ENCODE data around the gene ISCA2.
"Not testable (repeated sequence)": the region's sequence is repeated elsewhere in the genome, so short reads cannot be mapped to it uniquely, and the experiment has no call there.

The ISCA2 gene

DNA sequence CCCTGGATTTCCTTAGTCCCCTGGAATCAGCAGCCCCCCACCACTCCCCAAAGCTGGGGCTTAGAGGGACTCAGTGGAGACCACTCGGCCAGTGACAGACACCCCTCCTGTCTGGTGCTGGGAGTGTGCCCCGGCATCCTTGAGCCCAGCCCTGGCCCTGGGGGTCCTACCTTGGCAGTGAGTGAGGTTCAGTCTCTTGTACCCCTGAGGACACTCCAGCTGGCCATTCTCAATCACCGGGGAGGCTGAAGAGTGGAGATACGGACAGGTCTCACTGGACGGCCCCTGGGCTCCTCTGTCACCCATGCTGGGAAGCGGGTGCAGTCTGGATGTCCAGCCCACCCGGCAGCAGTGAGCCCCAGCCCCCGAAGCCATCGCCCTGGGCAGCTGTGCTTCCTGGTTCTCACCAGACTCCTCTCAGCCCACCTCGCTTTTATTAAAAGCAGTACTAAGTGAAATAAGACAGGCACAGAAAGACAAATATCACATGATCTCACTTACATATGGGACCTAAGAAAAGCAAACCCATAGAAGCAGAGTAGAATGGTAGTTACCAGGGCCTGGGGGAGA is 42.3 kb downstream of the ISCA2 start:
- no peak overlapping the region for H3K4me3 ChIP-seq (ENCODE audit: insufficient read depth, low read length, poor library complexity, severe bottlenecking)
- H3F3A ChIP-seq (ENCODE audit: insufficient read depth): no peaks in the 10 kb centered on the region
- no peaks in the 10 kb centered on the region for H3K9me2 ChIP-seq (replicated peaks; ENCODE audit: insufficient read depth, low read length)
- H4K20me1 ChIP-seq (ENCODE audit: low read depth, low read length): no peaks in the 10 kb centered on the region
- TF ChIP-seq, protein P1, sequence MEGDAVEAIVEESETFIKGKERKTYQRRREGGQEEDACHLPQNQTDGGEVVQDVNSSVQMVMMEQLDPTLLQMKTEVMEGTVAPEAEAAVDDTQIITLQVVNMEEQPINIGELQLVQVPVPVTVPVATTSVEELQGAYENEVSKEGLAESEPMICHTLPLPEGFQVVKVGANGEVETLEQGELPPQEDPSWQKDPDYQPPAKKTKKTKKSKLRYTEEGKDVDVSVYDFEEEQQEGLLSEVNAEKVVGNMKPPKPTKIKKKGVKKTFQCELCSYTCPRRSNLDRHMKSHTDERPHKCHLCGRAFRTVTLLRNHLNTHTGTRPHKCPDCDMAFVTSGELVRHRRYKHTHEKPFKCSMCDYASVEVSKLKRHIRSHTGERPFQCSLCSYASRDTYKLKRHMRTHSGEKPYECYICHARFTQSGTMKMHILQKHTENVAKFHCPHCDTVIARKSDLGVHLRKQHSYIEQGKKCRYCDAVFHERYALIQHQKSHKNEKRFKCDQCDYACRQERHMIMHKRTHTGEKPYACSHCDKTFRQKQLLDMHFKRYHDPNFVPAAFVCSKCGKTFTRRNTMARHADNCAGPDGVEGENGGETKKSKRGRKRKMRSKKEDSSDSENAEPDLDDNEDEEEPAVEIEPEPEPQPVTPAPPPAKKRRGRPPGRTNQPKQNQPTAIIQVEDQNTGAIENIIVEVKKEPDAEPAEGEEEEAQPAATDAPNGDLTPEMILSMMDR (IDR thresholded peaks at IDR 0.05; ENCODE audit: insufficient read depth, low read length, poor library complexity, severe bottlenecking): no peak
- TF ChIP-seq EZH2phosphoT487 (conservative IDR thresholded peaks at IDR 0.05; ENCODE audit: low read length): no peak
- H3K9me3 ChIP-seq (ENCODE audit: insufficient read depth, low read length): no peaks in the 10 kb centered on the region
- H3K27ac ChIP-seq (ENCODE audit: low read depth, low read length): no peak overlapping the region
- no peak overlapping the region for H2AFZ ChIP-seq (ENCODE audit: low read depth, low read length, severe bottlenecking)
- H3K36me3 ChIP-seq (ENCODE audit: low read length): no peaks in the 10 kb centered on the region
- no peak overlapping the region for H3K9ac ChIP-seq (ENCODE audit: low read length)
- H3K4me2 ChIP-seq (ENCODE audit: low read depth, low read length, poor library complexity, severe bottlenecking): no peak overlapping the region
- H3K79me2 ChIP-seq (ENCODE audit: insufficient read depth, low read length): no peaks in the 10 kb centered on the region
- H3K27me3 ChIP-seq (ENCODE audit: low read length): no peaks in the 10 kb centered on the region

DNA sequence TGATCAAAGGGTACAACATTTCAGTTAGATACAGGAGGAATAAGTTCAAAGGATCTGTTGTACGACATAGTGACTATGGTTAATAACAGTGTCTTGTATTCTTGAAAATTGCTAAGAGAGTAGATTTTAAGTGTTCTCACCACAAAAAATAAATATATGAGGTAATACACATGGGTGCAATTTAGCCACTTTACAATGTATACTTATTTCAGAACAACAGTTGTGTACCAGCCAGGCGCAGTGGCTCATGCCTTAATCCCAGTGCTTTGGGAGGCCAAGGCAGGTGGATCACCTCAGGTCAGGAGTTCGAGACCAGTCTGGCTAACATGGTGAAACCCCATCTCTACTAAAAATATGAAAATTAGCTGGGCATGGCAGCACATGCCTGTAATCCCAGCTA is 42.8 kb downstream of the ISCA2 start:
- H3K9me2 ChIP-seq (replicated peaks; ENCODE audit: insufficient read depth, low read length); H3K36me3 ChIP-seq (ENCODE audit: low read length); H3F3A ChIP-seq (ENCODE audit: insufficient read depth); H3K9ac ChIP-seq (ENCODE audit: low read length); H4K20me1 ChIP-seq (ENCODE audit: low read depth, low read length); H3K79me2 ChIP-seq (ENCODE audit: insufficient read depth, low read length); H3K9me3 ChIP-seq (ENCODE audit: insufficient read depth, low read length); H3K4me2 ChIP-seq (ENCODE audit: low read depth, low read length, poor library complexity, severe bottlenecking); H3K4me3 ChIP-seq (ENCODE audit: insufficient read depth, low read length, poor library complexity, severe bottlenecking); H2AFZ ChIP-seq (ENCODE audit: low read depth, low read length, severe bottlenecking); H3K27ac ChIP-seq (ENCODE audit: low read depth, low read length); H3K27me3 ChIP-seq (ENCODE audit: low read length): not testable (repeated sequence)

DNA sequence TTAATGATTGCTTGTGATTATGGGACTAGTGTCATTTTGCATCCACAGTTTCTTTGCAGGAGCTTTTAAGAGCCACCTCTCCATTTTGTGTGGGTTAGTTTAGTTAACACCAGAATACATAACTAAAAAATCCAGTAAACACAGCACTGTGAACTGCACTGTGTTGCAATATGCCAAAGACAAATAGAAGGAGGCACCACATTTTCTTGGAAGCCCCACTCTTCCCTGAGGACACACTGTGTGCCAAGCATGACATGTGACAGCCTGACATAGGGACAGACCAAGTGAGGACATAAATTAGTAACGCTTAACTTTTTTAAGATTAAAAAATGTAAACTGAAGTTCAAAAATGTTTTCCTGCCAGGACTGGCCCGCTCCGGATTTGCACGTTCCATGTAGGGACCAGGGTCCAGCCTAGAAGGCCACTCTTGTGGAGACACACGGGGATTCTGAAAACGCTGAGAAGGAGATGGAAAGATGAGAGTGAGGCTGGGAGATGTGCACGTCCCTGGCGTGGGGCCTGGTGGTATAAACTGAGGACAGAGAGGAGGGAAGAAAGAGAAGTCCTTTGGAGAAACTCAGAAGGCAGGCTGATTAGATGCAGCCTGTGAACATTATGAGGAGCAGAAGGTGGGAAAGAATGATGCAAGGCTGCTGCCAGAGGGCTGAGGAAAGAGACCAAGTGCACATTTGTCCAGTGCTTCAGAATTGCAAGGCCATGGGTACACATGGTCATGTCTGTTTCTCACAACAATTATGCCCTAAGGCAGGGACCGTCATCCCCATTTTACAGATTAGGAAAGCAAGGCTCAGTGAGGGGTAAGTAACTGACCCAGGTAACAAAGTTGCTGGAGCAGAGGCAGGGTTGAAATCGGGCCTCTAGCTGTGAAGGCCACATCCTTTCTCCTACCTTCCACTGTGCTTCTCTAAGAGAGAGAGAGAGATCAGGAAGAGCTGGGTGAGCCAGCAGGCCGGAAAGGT is 45.1 kb downstream of the ISCA2 start:
- H3K9me3 ChIP-seq (ENCODE audit: insufficient read depth, low read length): no peaks in the 10 kb centered on the region
- no peaks in the 10 kb centered on the region for H3K27me3 ChIP-seq (ENCODE audit: low read length)
- H3K9ac ChIP-seq (ENCODE audit: low read length): no peak overlapping the region
- H4K20me1 ChIP-seq (ENCODE audit: low read depth, low read length): no peaks in the 10 kb centered on the region
- TF ChIP-seq EZH2phosphoT487 (conservative IDR thresholded peaks at IDR 0.05; ENCODE audit: low read length): no peak
- TF ChIP-seq, protein P1 (IDR thresholded peaks at IDR 0.05; ENCODE audit: insufficient read depth, low read length, poor library complexity, severe bottlenecking): no peak
- no peak overlapping the region for H2AFZ ChIP-seq (ENCODE audit: low read depth, low read length, severe bottlenecking)
- H3F3A ChIP-seq (ENCODE audit: insufficient read depth): no peaks in the 10 kb centered on the region
- no peak overlapping the region for H3K27ac ChIP-seq (ENCODE audit: low read depth, low read length)
- H3K9me2 ChIP-seq (replicated peaks; ENCODE audit: insufficient read depth, low read length): no peaks in the 10 kb centered on the region
- no peak overlapping the region for H3K4me2 ChIP-seq (ENCODE audit: low read depth, low read length, poor library complexity, severe bottlenecking)
- H3K4me3 ChIP-seq (ENCODE audit: insufficient read depth, low read length, poor library complexity, severe bottlenecking): no peak overlapping the region
- no peaks in the 10 kb centered on the region for H3K79me2 ChIP-seq (ENCODE audit: insufficient read depth, low read length)
- H3K36me3 ChIP-seq (ENCODE audit: low read length): no peaks in the 10 kb centered on the region

DNA sequence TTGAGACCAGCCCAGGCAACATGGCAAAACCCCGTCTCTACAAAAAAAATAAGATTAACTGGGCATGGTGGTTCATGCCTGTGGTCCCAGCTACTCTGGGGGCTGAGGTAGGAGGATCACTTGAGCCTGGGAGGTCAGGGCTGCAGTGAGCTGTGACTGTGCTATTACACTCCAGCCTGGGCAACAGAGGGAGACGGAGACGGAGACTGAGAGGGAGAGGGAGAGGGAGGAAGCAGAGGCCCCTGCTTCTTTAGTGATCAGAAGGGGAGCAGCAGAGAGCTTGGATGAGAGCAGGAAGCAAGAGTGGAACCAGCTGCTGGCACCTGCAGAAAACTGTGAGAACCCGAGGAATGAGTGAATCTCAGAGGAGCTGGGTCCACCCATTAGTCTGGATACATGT is 45.9 kb downstream of the ISCA2 start:
- H3K9me2 ChIP-seq (replicated peaks; ENCODE audit: insufficient read depth, low read length): no peaks in the 10 kb centered on the region
- no peak overlapping the region for H3K27ac ChIP-seq (ENCODE audit: low read depth, low read length)
- H2AFZ ChIP-seq (ENCODE audit: low read depth, low read length, severe bottlenecking): no peak overlapping the region
- no peaks in the 10 kb centered on the region for H3K79me2 ChIP-seq (ENCODE audit: insufficient read depth, low read length)
- H3F3A ChIP-seq (ENCODE audit: insufficient read depth): no peaks in the 10 kb centered on the region
- no peaks in the 10 kb centered on the region for H3K27me3 ChIP-seq (ENCODE audit: low read length)
- no peak overlapping the region for H3K4me2 ChIP-seq (ENCODE audit: low read depth, low read length, poor library complexity, severe bottlenecking)
- TF ChIP-seq EZH2phosphoT487 (conservative IDR thresholded peaks at IDR 0.05; ENCODE audit: low read length): no peak
- TF ChIP-seq, protein P1 (IDR thresholded peaks at IDR 0.05; ENCODE audit: insufficient read depth, low read length, poor library complexity, severe bottlenecking): no peak
- no peaks in the 10 kb centered on the region for H3K9me3 ChIP-seq (ENCODE audit: insufficient read depth, low read length)
- H3K4me3 ChIP-seq (ENCODE audit: insufficient read depth, low read length, poor library complexity, severe bottlenecking): no peak overlapping the region
- no peaks in the 10 kb centered on the region for H4K20me1 ChIP-seq (ENCODE audit: low read depth, low read length)
- no peaks in the 10 kb centered on the region for H3K36me3 ChIP-seq (ENCODE audit: low read length)
- H3K9ac ChIP-seq (ENCODE audit: low read length): no peak overlapping the region
